Measurements from ENCODE around the gene NDUFAF5. TPM values are rescaled to one million over a fixed set of nuclear protein-coding genes. Genes with fewer than 3 reads are reported as not detected.

The NDUFAF5 gene
- total and polyA plus RNA-seq, 2 of the 8 experiments (the other 6 are each of a cell fraction or from before 2014, with no cell fraction given): 11.8 to 32.3 TPM

DNA sequence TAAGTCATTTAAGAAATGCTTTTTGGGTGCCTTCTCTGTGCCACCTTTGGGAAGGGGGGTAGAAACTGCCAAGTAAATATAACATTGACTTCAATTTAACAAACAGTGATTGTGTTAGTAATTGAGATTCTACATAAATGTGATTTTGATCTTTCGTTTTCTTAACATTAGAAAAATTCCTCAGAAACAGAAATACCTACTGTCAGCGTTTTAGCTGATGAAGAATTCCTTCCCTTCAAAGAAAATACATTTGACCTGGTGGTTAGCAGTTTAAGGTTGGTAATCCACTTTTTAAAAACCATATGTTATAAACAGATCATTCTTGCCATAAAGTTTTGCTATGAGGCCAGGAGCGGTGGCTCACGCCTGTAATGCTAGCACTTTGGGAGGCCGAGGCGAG, 9.8 kb downstream of the NDUFAF5 start:
- no peaks in the 10 kb centered on the region for H3K27me3 ChIP-seq (replicated peaks in 1 of 4; ENCODE audit: control insufficient read depth in 3 of 4, extremely low read depth in 1 of 4, insufficient read depth in 3 of 4, low read length in 3 of 4)
- no peak overlapping the region for H2BK12ac ChIP-seq (ENCODE audit: low read depth, low read length)
- H3K14ac ChIP-seq (ENCODE audit: insufficient read length): no peak overlapping the region
- peaks cover 0 to 2% of the 10 kb centered on the region in 2 experiments for H4K20me1 ChIP-seq (replicated peaks in 1 of 2; ENCODE audit: control insufficient read depth in 1 of 2, insufficient read depth in 2 of 2, low read length in 2 of 2)
- no peak overlapping the region for H3K18ac ChIP-seq (ENCODE audit: extremely low read depth, low read length)
- no peaks in the 10 kb centered on the region for H3K9me3 ChIP-seq (ENCODE audit: insufficient read depth in 2 of 2, low read depth in 1 of 2, low read length in 1 of 2)
- CTCF ChIA-PET (ENCODE audit: partially characterized antibody): interaction anchor here (0.8 to 2.6 kb wide), 3 partner anchors 9 to 26 kb away, joined by 3 to 9 read pairs (median 8); partner anchors contain the start of genes ESF1 and NDUFAF5
- no peak overlapping the region for H4K91ac ChIP-seq (replicated peaks; ENCODE audit: insufficient read length, low read length)
- FAIRE-seq (no peak), DNase-seq (ENCODE audit: low read depth in 1 of 2, low spot score in 2 of 2) (no peak)
- H3K36me3 ChIP-seq (ENCODE audit: control insufficient read depth in 2 of 4, insufficient read depth in 4 of 4, low read length in 3 of 4): peaks cover 21 to 79% (median 49%) of the 10 kb centered on the region in 4 experiments
- no peak overlapping the region for H2BK20ac ChIP-seq (ENCODE audit: low read length)
- H3K9ac ChIP-seq (replicated peaks in 1 of 4; ENCODE audit: extremely low read depth in 1 of 4, low read depth in 3 of 4, low read length in 3 of 4): no peak overlapping the region
- no peak overlapping the region for H2BK5ac ChIP-seq (ENCODE audit: low read depth, low read length)
- H3K4me2 ChIP-seq (ENCODE audit: insufficient read depth in 1 of 2, low read depth in 2 of 2, low read length in 2 of 2): no peak overlapping the region
- 0 out of 2 replicates have a peak, but pooled peaks cover 2% of the 10 kb centered on the region for H3K79me1 ChIP-seq (ENCODE audit: low read depth, low read length)
- POLR2A ChIA-PET (ENCODE audit: partially characterized antibody): interaction anchor here (0.6 to 6.0 kb wide), 2 partner anchors 9 to 263 kb away, joined by 3 to 28 read pairs; partner anchors contain the start of genes ESF1 and NDUFAF5
- WGBS, 2 experiments (ENCODE audit: extremely low coverage in 1 of 2, insufficient coverage in 1 of 2, insufficient read length in 1 of 2, insufficient replicate concordance in 2 of 2, low coverage in 1 of 2, low lambda C conversion rate in 2 of 2, missing lambda C conversion rate in 1 of 2): 93% methylated on average over 6 of the region's 6 CpGs; no CpG with 5 or more reads in 1 of the 2 experiments
- no peak overlapping the region for H3K56ac ChIP-seq (replicated peaks; ENCODE audit: insufficient read length, low read depth, low read length)
- H3K23ac ChIP-seq (ENCODE audit: insufficient read length): no peak overlapping the region
- no peaks in the 10 kb centered on the region; a peak in 1 of 4 replicates for H3K79me2 ChIP-seq (ENCODE audit: control insufficient read depth in 1 of 2, insufficient read depth in 2 of 2, low read length in 2 of 2)
- no peak overlapping the region for H2AK5ac ChIP-seq (ENCODE audit: low read depth, low read length)
- H3K4me1 ChIP-seq (replicated peaks in 1 of 4; ENCODE audit: control insufficient read depth in 3 of 4, insufficient read depth in 4 of 4, low read length in 3 of 4): no peaks in the 10 kb centered on the region
- H3K4me3 ChIP-seq (ENCODE audit: extremely low read depth in 1 of 4, insufficient read depth in 2 of 4, low read depth in 3 of 4, low read length in 4 of 4): no peak overlapping the region
- H2BK120ac ChIP-seq (replicated peaks; ENCODE audit: low read depth, low read length): no peak overlapping the region
- no peak overlapping the region for H3K4ac ChIP-seq (replicated peaks; ENCODE audit: insufficient read length, low read depth, low read length)
- H4K5ac ChIP-seq (ENCODE audit: insufficient read length, low read depth, low read length): no peak overlapping the region
- H2AFZ ChIP-seq (ENCODE audit: low read length): no peak overlapping the region
- H3K23me2 ChIP-seq (ENCODE audit: low read depth, low read length): no peaks in the 10 kb centered on the region
- TF ChIP-seq POLR2AphosphoS5 (IDR thresholded peaks at IDR 0.05; ENCODE audit: low read depth, low read length) (no peak), EZH2 (IDR thresholded peaks at IDR 0.05; ENCODE audit: low read depth, low read length, severe bottlenecking) (no peak), FOSL1 (IDR thresholded peaks at IDR 0.05; ENCODE audit: insufficient read depth, low read depth, low read length) (no peak), BACH1 (IDR thresholded peaks at IDR 0.05; ENCODE audit: low read length) (no peak), RBBP5 (IDR thresholded peaks at IDR 0.05; ENCODE audit: borderline replicate concordance, low read depth, low read length) (no peak), NANOG (IDR thresholded peaks at IDR 0.05; ENCODE audit: insufficient read depth, low read depth, low read length, poor library complexity, severe bottlenecking) (no peak), GABPA (IDR thresholded peaks at IDR 0.05; ENCODE audit: borderline replicate concordance, insufficient read depth, low read length) (no peak)
- TF ChIP-seq, protein P1, sequence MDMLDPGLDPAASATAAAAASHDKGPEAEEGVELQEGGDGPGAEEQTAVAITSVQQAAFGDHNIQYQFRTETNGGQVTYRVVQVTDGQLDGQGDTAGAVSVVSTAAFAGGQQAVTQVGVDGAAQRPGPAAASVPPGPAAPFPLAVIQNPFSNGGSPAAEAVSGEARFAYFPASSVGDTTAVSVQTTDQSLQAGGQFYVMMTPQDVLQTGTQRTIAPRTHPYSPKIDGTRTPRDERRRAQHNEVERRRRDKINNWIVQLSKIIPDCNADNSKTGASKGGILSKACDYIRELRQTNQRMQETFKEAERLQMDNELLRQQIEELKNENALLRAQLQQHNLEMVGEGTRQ (IDR thresholded peaks at IDR 0.05; ENCODE audit: low read length): no peak
- no peak overlapping the region for H2BK15ac ChIP-seq (ENCODE audit: low read length)
- no peak overlapping the region for H4K8ac ChIP-seq (ENCODE audit: extremely low read depth, insufficient read depth, low read length)
- no peak overlapping the region for H3K27ac ChIP-seq (ENCODE audit: low read depth, low read length)
